Measurements from ENCODE around the gene AVPR2.

Gene AVPR2

DNA sequence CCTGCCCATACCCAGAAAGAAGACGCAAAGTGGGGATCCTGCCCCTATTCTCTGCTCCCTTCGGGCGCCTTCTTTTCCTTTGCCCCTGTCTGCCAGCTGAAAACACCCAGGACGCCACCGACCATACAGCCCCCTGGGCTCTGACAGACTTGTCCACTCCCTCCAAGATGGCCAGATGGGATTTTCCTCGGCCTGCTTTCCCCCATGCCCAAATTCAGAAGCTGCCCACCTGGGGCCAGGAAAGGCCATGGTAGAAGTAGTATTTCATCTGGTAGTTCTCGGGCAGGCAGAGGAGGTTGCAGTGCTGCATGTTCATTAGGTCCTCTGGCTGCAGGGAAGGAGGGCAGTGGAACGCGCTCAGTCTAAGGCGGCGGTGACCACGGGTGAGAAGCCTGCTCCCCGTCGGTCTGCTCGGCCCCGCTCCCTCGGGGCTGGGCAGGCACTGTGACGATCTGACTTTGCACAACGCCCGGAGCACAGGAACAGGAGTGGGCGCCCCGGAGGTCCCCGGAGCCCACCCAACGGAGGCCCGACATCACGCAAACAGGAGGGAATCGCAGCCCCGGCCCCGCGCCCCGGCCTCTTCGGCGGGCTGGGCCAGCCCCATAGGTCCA is 29.8 kb downstream of the AVPR2 start:
- TF ChIP-seq, protein P1, sequence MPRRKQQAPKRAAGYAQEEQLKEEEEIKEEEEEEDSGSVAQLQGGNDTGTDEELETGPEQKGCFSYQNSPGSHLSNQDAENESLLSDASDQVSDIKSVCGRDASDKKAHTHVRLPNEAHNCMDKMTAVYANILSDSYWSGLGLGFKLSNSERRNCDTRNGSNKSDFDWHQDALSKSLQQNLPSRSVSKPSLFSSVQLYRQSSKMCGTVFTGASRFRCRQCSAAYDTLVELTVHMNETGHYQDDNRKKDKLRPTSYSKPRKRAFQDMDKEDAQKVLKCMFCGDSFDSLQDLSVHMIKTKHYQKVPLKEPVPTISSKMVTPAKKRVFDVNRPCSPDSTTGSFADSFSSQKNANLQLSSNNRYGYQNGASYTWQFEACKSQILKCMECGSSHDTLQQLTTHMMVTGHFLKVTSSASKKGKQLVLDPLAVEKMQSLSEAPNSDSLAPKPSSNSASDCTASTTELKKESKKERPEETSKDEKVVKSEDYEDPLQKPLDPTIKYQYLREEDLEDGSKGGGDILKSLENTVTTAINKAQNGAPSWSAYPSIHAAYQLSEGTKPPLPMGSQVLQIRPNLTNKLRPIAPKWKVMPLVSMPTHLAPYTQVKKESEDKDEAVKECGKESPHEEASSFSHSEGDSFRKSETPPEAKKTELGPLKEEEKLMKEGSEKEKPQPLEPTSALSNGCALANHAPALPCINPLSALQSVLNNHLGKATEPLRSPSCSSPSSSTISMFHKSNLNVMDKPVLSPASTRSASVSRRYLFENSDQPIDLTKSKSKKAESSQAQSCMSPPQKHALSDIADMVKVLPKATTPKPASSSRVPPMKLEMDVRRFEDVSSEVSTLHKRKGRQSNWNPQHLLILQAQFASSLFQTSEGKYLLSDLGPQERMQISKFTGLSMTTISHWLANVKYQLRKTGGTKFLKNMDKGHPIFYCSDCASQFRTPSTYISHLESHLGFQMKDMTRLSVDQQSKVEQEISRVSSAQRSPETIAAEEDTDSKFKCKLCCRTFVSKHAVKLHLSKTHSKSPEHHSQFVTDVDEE (CRISPR knock-in tag; IDR thresholded peaks at IDR 0.05): no peak
- no peak for TF ChIP-seq GLIS3 (CRISPR knock-in tag; IDR thresholded peaks at IDR 0.05)
- no peak for TF ChIP-seq ZNF8 (CRISPR knock-in tag; IDR thresholded peaks at IDR 0.05)
- TF ChIP-seq SNAI2 (CRISPR knock-in tag; IDR thresholded peaks at IDR 0.05): no peak
- TF ChIP-seq ARNTL (CRISPR knock-in tag; IDR thresholded peaks at IDR 0.05; ENCODE audit: borderline replicate concordance, low read depth): no peak
- TF ChIP-seq ZNF70 (CRISPR knock-in tag; IDR thresholded peaks at IDR 0.05): no peak
- peak; percentile 27 for ATAC-seq

DNA sequence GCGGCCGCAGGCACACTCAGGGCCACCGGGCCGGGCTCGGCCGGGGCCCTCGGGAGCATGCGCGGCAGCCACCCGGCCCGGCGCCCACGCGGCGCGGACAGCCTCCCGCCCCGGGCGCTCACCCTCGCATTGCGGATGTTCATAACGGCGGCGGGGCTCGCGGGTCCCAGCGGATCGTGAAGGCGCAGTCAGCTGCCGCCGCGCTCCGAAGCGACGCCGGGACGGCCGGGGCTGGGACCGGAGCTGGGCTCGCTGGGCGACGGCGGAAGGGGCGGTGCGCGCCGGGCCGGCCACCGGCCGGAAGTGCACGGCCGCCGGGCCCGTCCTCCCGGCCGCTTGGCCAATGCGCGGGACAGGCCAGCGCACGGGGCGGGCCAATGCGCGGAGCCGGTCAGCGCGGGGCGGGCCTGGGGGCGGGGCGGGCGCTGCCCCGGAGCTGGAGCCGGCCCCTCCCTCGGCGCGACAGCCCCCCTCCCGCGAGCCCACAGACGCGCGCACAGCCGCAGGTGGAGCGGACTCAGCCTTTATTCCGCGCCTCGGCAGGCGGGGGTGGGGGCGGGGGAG is 30.4 kb downstream of the AVPR2 start, which contains the start of gene NAA10:
TSS of gene NAA10 (minus strand) at position 276 of the 564 bp plus-strand sequence. CDS start at position 143, 133 bp downstream.
- ATAC-seq: peak; percentile 95
- TF ChIP-seq, protein P2, sequence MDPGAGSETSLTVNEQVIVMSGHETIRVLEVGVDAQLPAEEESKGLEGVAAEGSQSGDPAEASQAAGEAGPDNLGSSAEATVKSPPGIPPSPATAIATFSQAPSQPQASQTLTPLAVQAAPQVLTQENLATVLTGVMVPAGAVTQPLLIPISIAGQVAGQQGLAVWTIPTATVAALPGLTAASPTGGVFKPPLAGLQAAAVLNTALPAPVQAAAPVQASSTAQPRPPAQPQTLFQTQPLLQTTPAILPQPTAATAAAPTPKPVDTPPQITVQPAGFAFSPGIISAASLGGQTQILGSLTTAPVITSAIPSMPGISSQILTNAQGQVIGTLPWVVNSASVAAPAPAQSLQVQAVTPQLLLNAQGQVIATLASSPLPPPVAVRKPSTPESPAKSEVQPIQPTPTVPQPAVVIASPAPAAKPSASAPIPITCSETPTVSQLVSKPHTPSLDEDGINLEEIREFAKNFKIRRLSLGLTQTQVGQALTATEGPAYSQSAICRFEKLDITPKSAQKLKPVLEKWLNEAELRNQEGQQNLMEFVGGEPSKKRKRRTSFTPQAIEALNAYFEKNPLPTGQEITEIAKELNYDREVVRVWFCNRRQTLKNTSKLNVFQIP (CRISPR knock-in tag; IDR thresholded peaks at IDR 0.05; ENCODE audit: borderline replicate concordance, low read depth): no peak
- TF ChIP-seq, protein P3, sequence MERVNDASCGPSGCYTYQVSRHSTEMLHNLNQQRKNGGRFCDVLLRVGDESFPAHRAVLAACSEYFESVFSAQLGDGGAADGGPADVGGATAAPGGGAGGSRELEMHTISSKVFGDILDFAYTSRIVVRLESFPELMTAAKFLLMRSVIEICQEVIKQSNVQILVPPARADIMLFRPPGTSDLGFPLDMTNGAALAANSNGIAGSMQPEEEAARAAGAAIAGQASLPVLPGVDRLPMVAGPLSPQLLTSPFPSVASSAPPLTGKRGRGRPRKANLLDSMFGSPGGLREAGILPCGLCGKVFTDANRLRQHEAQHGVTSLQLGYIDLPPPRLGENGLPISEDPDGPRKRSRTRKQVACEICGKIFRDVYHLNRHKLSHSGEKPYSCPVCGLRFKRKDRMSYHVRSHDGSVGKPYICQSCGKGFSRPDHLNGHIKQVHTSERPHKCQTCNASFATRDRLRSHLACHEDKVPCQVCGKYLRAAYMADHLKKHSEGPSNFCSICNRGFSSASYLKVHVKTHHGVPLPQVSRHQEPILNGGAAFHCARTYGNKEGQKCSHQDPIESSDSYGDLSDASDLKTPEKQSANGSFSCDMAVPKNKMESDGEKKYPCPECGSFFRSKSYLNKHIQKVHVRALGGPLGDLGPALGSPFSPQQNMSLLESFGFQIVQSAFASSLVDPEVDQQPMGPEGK (CRISPR knock-in tag; IDR thresholded peaks at IDR 0.05; ENCODE audit: borderline replicate concordance): no peak
- TF ChIP-seq ARNTL (CRISPR knock-in tag; IDR thresholded peaks at IDR 0.05; ENCODE audit: borderline replicate concordance, low read depth) (no peak), CSDC2 (CRISPR knock-in tag; IDR thresholded peaks at IDR 0.05) (no peak), BACH2 (CRISPR knock-in tag; IDR thresholded peaks at IDR 0.05; ENCODE audit: borderline replicate concordance) (no peak), GLIS3 (CRISPR knock-in tag; IDR thresholded peaks at IDR 0.05) (no peak), ZNF8 (CRISPR knock-in tag; IDR thresholded peaks at IDR 0.05) (no peak), TCF4 (CRISPR knock-in tag; IDR thresholded peaks at IDR 0.05; ENCODE audit: borderline replicate concordance) (no peak), ESRRG (CRISPR knock-in tag; IDR thresholded peaks at IDR 0.05) (no peak), RARB (CRISPR knock-in tag; IDR thresholded peaks at IDR 0.05) (no peak), ZNF70 (CRISPR knock-in tag; IDR thresholded peaks at IDR 0.05) (no peak), ZC3H10 (CRISPR knock-in tag; IDR thresholded peaks at IDR 0.05) (no peak), TOX (CRISPR knock-in tag; IDR thresholded peaks at IDR 0.05; ENCODE audit: borderline replicate concordance) (no peak)
- TF ChIP-seq, protein P4, sequence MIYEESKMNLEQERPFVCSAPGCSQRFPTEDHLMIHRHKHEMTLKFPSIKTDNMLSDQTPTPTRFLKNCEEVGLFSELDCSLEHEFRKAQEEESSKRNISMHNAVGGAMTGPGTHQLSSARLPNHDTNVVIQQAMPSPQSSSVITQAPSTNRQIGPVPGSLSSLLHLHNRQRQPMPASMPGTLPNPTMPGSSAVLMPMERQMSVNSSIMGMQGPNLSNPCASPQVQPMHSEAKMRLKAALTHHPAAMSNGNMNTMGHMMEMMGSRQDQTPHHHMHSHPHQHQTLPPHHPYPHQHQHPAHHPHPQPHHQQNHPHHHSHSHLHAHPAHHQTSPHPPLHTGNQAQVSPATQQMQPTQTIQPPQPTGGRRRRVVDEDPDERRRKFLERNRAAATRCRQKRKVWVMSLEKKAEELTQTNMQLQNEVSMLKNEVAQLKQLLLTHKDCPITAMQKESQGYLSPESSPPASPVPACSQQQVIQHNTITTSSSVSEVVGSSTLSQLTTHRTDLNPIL (CRISPR knock-in tag; IDR thresholded peaks at IDR 0.05; ENCODE audit: low read depth): no peak
- TF ChIP-seq, protein P1 (CRISPR knock-in tag; IDR thresholded peaks at IDR 0.05): no peak

DNA sequence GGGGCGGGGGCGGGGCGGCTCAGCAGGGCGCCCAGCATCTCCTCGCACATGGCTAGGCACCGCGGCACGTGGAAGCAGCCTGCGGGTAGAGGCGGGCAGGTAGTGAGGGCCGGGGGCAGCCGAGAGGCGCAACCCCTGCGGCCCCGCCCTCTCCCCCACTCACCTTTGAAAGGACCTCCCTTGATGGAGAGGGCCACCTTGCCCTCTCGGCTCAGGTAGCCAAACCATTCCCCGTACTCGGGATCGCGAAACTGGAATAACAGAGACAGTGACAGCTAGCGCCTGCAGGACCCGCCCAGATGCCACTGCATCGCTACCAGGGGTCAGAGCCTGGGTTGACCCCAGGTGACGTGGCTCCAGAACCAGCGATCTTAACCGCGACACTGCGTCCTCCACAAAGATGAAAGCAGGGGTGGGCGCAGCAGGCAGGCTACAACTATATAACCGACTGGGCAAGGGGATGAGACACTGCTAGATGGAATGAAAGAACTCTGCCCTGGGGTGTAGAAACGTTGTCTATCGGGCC is 30.9 kb downstream of the AVPR2 start:
- ATAC-seq: peak; percentile 11; the same call in 2 of the 3 replicates
- TF ChIP-seq CSDC2 (CRISPR knock-in tag; IDR thresholded peaks at IDR 0.05): no peak
